ENCODE results near the gene OR8J1. TPM values are rescaled to one million over a fixed set of nuclear protein-coding genes. Genes with fewer than 3 reads are reported as not detected.

The OR8J1 gene, protein sequence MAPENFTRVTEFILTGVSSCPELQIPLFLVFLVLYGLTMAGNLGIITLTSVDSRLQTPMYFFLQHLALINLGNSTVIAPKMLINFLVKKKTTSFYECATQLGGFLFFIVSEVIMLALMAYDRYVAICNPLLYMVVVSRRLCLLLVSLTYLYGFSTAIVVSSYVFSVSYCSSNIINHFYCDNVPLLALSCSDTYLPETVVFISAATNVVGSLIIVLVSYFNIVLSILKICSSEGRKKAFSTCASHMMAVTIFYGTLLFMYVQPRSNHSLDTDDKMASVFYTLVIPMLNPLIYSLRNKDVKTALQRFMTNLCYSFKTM
- total RNA-seq (not detected), polyA plus RNA-seq (not detected), total RNA-seq (not detected)

DNA sequence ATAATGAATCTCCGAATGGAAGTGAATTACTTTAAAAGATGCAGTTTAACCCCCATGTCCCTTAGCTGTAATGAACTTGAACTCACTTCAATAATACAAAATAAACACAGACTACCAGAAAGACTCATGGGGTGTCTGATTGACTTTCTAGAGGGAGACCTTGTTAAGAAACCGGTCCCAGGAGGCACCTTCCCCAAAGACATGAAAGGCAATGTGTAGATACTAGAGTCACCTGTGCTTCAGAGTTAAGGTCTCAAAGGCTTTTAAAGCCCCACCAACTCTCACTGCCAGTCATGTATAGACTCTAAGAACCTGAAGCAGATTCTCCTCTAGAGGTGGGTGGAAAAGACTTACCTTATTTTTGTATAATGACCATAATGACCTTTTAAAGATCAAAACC lies at the start of gene OR8J1:
Gene OR8J1, plus strand, starts transcription at position 301 of the 400 bp plus-strand sequence. CDS start 5,956 bp downstream, outside the sequence.
- Mint-ChIP-seq H3K36me3 (no peaks in the 10 kb centered on the region), H3K27me3 (no peaks in the 10 kb centered on the region), H3K4me3 (no peak within 1 kb of the TSS), H3K9me3 (peaks cover 0 to 21% (median 4%) of the 10 kb centered on the region in 11 donors), H3K4me1 (no peaks in the 10 kb centered on the region), H3K27ac (no peak within 1 kb of the TSS)
- H3K27me3 ChIP-seq (ENCODE audit: control insufficient read depth in 2 of 2, insufficient read depth in 2 of 2, low read length in 2 of 2) = no peaks in the 10 kb centered on the region
- ChIA-PET POLR2A (no interaction called here), CTCF (no interaction called here)
- H3K27ac ChIP-seq (ENCODE audit: low read depth, low read length) = no peak within 1 kb of the TSS
- H3K4me3 ChIP-seq (ENCODE audit: low read length) = no peak within 1 kb of the TSS
- no peaks in the 10 kb centered on the region for H3K9me3 ChIP-seq (ENCODE audit: control insufficient read depth in 2 of 3, low read length in 3 of 3)
- DNase-seq (no peak), ATAC-seq (no peak)
- H3K36me3 ChIP-seq (ENCODE audit: control insufficient read depth in 2 of 3, insufficient read depth in 3 of 3, low read length in 3 of 3) = no peaks in the 10 kb centered on the region
- no peaks in the 10 kb centered on the region for H3K4me1 ChIP-seq (ENCODE audit: control insufficient read depth in 2 of 2, insufficient read depth in 2 of 2, low read length in 2 of 2)
- intact Hi-C loops (cut with micrococcal nuclease) = no loop called here

DNA sequence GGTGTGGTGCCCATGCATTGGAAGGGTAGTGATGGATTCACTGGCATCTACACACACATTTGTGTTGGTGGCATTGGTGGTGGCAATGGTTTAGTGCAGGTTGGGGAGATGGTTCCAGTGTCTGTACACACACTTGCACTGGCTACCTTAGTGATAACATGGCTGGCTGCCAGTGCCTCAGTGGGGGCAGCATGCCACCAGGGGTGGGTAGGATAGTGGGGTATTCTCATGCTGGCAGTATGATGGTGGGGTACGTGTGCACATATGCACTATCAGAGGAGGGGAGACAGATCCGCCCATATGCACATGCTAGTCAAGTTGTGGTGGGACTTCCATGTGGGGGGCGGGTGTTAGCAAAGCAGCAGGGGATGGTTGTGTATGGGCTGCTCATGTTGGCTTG lies 46.3 kb upstream of the OR8J1 start:
- CTCF ChIA-PET = no interaction called here
- POLR2A ChIA-PET = no interaction called here
- intact Hi-C loops (cut with micrococcal nuclease) = no loop called here

DNA sequence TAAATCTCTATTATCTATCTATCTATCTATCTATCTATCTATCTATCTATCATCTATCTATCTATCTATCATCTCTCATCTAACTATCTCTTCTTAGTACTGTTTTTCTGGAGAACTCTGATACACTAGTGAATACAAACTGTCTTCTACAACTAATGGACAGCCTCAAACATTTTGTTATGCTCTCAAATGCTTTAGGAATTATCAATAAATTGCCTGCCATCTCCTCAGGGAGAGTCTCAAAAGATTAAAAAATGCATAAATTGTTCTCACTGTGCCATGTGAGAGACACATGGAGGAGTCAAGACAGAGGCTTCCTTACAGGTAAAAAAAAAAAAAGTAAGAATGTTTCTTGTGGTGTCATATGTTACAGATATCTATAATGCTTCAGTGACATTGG lies 39.2 kb upstream of the OR8J1 start, which contains the start of gene OR8K3:
Gene OR8K3, plus strand, starts transcription at position 301 of the 400 bp plus-strand sequence. CDS start 3,163 bp downstream, outside the sequence.
- Histone ChIP-seq H3K9me3 (ENCODE audit: control insufficient read depth in 2 of 3, low read length in 3 of 3) (no peaks in the 10 kb centered on the region), H3K4me3 (ENCODE audit: low read length) (no peak within 1 kb of the TSS), H3K4me1 (ENCODE audit: control insufficient read depth in 2 of 2, insufficient read depth in 2 of 2, low read length in 2 of 2) (no peaks in the 10 kb centered on the region), H3K27me3 (ENCODE audit: control insufficient read depth in 2 of 2, insufficient read depth in 2 of 2, low read length in 2 of 2) (no peaks in the 10 kb centered on the region), H3K27ac (ENCODE audit: low read depth, low read length) (no peak within 1 kb of the TSS), H3K36me3 (ENCODE audit: control insufficient read depth in 2 of 3, insufficient read depth in 3 of 3, low read length in 3 of 3) (no peaks in the 10 kb centered on the region)
- ATAC-seq = no peak
- CTCF ChIA-PET = no interaction called here
- H3K4me3 Mint-ChIP-seq = no peak within 1 kb of the TSS
- DNase-seq = no peak
- H3K27me3 Mint-ChIP-seq = no peaks in the 10 kb centered on the region
- H3K4me1 Mint-ChIP-seq = no peaks in the 10 kb centered on the region
- no peaks in the 10 kb centered on the region for H3K36me3 Mint-ChIP-seq
- intact Hi-C loops (cut with micrococcal nuclease) = no loop called here
- H3K27ac Mint-ChIP-seq = no peak within 1 kb of the TSS
- H3K9me3 Mint-ChIP-seq = peaks cover 0 to 34% (median 6%) of the 10 kb centered on the region in 11 donors
- POLR2A ChIA-PET = no interaction called here

More for the DNA sequence above, 46.3 kb upstream of the OR8J1 start:
- no peaks in the 10 kb centered on the region for H3K4me1 Mint-ChIP-seq
- Histone ChIP-seq H3K27ac (ENCODE audit: low read depth, low read length) (no peak overlapping the region), H3K27me3 (ENCODE audit: control insufficient read depth in 2 of 2, insufficient read depth in 2 of 2, low read length in 2 of 2) (no peaks in the 10 kb centered on the region), H3K4me1 (ENCODE audit: control insufficient read depth in 2 of 2, insufficient read depth in 2 of 2, low read length in 2 of 2) (no peaks in the 10 kb centered on the region), H3K9me3 (ENCODE audit: control insufficient read depth in 2 of 3, low read length in 3 of 3) (no peaks in the 10 kb centered on the region), H3K36me3 (ENCODE audit: control insufficient read depth in 2 of 3, insufficient read depth in 3 of 3, low read length in 3 of 3) (no peaks in the 10 kb centered on the region), H3K4me3 (ENCODE audit: low read length) (no peak overlapping the region)
- DNase-seq (no peak), ATAC-seq (no peak)
- no peaks in the 10 kb centered on the region for H3K27me3 Mint-ChIP-seq
- H3K4me3 Mint-ChIP-seq = no peak overlapping the region
- H3K9me3 Mint-ChIP-seq = peaks cover 7 to 61% (median 26%) of the 10 kb centered on the region in 11 donors
- no peak overlapping the region for H3K27ac Mint-ChIP-seq
- peaks cover 0 to 4% (median 0%) of the 10 kb centered on the region in 5 donors for H3K36me3 Mint-ChIP-seq

DNA sequence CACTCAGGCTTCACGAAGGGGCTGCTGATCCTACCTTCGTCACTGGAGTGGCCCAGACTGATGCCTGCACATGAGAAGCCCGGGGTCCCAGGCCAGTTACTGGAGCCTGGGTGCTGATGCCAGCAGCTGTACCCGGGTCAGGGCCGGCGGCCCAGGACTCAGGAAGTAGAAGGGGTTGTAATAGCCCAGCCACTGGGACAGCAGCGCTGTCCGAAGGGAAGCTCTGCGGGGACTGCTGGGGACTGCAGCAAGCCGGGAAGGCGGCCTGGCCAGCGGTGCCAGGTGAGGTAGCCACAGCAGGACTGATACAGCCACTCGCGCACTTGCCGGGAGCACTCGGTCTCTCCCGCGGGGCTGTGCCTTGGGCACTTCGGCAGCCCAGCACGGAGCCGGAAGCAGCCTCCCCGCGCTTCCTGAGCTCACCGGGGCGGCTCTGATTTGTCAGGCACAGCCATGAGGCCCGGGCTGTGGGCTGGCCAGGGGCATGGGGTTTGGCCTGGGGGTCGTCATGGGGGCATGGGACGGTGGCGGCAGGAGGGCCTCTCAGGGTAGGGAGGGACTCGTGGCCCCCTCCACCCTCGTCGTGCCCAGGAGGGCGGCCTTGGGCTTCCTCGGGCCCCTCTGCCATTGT lies 22.1 kb upstream of the OR8J1 start:
- Histone ChIP-seq H3K27ac (ENCODE audit: low read depth, low read length) (no peak overlapping the region), H3K9me3 (ENCODE audit: control insufficient read depth in 2 of 3, low read length in 3 of 3) (peaks cover 0 to 5% (median 0%) of the 10 kb centered on the region in 3 experiments), H3K27me3 (ENCODE audit: control insufficient read depth in 2 of 2, insufficient read depth in 2 of 2, low read length in 2 of 2) (no peaks in the 10 kb centered on the region), H3K36me3 (ENCODE audit: control insufficient read depth in 2 of 3, insufficient read depth in 3 of 3, low read length in 3 of 3) (no peaks in the 10 kb centered on the region), H3K4me3 (ENCODE audit: low read length) (no peak overlapping the region), H3K4me1 (ENCODE audit: control insufficient read depth in 2 of 2, insufficient read depth in 2 of 2, low read length in 2 of 2) (no peaks in the 10 kb centered on the region)
- Mint-ChIP-seq H3K4me1 (no peaks in the 10 kb centered on the region), H3K27ac (no peak overlapping the region), H3K4me3 (no peak overlapping the region), H3K27me3 (no peaks in the 10 kb centered on the region), H3K9me3 (peaks cover 0 to 12% (median 5%) of the 10 kb centered on the region in 11 donors), H3K36me3 (no peaks in the 10 kb centered on the region)
- intact Hi-C loops (cut with micrococcal nuclease) = no loop called here
- DNase-seq = no peak
- ATAC-seq = no peak
- ChIA-PET POLR2A (no interaction called here), CTCF (no interaction called here)

DNA sequence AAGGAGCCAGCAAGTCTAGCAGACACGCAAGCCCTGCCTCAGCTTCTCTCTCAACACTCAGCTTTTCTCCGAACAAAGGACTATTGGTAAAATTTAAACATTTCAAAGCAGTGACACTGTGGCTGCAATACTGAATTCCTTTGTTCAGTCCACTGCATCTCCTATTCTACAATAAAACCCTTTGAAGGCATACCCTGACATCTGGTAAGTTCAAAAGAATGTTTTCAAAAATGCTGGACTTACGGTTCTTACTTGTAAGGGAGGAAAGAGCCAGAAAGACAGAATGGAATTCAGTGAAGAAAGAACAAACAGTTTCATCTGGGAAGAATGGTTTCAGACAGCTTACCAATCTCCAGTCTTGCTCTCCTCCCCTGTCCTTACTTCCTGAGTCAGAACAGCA lies 20.9 kb upstream of the OR8J1 start:
- Mint-ChIP-seq H3K9me3 (peaks cover 0 to 13% (median 5%) of the 10 kb centered on the region in 11 donors), H3K4me1 (no peaks in the 10 kb centered on the region), H3K4me3 (no peak overlapping the region), H3K27me3 (no peaks in the 10 kb centered on the region), H3K27ac (no peak overlapping the region), H3K36me3 (no peaks in the 10 kb centered on the region)
- no peak for ATAC-seq
- ChIA-PET CTCF (no interaction called here), POLR2A (no interaction called here)
- H3K27me3 ChIP-seq (ENCODE audit: control insufficient read depth in 2 of 2, insufficient read depth in 2 of 2, low read length in 2 of 2) = no peaks in the 10 kb centered on the region
- intact Hi-C loops (cut with micrococcal nuclease) = no loop called here
- no peak for DNase-seq
- H3K4me3 ChIP-seq (ENCODE audit: low read length) = no peak overlapping the region
- H3K9me3 ChIP-seq (ENCODE audit: control insufficient read depth in 2 of 3, low read length in 3 of 3) = peaks cover 0 to 10% (median 0%) of the 10 kb centered on the region in 3 experiments
- no peak overlapping the region for H3K27ac ChIP-seq (ENCODE audit: low read depth, low read length)
- H3K36me3 ChIP-seq (ENCODE audit: control insufficient read depth in 2 of 3, insufficient read depth in 3 of 3, low read length in 3 of 3) = no peaks in the 10 kb centered on the region
- no peaks in the 10 kb centered on the region for H3K4me1 ChIP-seq (ENCODE audit: control insufficient read depth in 2 of 2, insufficient read depth in 2 of 2, low read length in 2 of 2)

DNA sequence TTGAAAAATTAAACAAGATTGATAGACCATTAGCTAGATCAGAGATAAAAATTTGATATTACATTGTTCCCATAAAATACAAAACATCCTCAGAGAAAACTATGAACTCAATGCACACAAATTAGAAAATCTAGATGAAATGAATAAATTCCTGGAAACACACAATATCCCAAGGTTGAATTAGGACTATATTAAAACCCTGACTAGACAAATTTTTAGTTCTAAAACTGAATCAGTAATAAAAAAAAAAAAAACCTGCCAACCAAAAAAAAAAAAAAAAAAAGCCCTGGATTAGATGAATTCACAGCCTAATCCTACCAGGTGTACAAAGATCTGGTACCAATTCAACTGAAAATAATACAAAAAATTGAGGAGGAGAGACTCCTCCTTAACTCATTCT lies 13.8 kb upstream of the OR8J1 start:
- Mint-ChIP-seq H3K27me3 (no peaks in the 10 kb centered on the region), H3K36me3 (no peaks in the 10 kb centered on the region), H3K9me3 (peaks cover 4 to 32% (median 18%) of the 10 kb centered on the region in 11 donors), H3K27ac (no peak overlapping the region), H3K4me1 (no peaks in the 10 kb centered on the region), H3K4me3 (no peak overlapping the region)
- Histone ChIP-seq H3K27me3 (ENCODE audit: control insufficient read depth in 2 of 2, insufficient read depth in 2 of 2, low read length in 2 of 2) (no peaks in the 10 kb centered on the region), H3K27ac (ENCODE audit: low read depth, low read length) (no peak overlapping the region), H3K9me3 (ENCODE audit: control insufficient read depth in 2 of 3, low read length in 3 of 3) (peaks cover 0 to 10% (median 0%) of the 10 kb centered on the region in 3 experiments), H3K4me1 (ENCODE audit: control insufficient read depth in 2 of 2, insufficient read depth in 2 of 2, low read length in 2 of 2) (no peaks in the 10 kb centered on the region), H3K4me3 (ENCODE audit: low read length) (no peak overlapping the region), H3K36me3 (ENCODE audit: control insufficient read depth in 2 of 3, insufficient read depth in 3 of 3, low read length in 3 of 3) (no peaks in the 10 kb centered on the region)
- ATAC-seq (no peak), DNase-seq (no peak)
- intact Hi-C loops (cut with micrococcal nuclease) = no loop called here
- ChIA-PET POLR2A (no interaction called here), CTCF (no interaction called here)

DNA sequence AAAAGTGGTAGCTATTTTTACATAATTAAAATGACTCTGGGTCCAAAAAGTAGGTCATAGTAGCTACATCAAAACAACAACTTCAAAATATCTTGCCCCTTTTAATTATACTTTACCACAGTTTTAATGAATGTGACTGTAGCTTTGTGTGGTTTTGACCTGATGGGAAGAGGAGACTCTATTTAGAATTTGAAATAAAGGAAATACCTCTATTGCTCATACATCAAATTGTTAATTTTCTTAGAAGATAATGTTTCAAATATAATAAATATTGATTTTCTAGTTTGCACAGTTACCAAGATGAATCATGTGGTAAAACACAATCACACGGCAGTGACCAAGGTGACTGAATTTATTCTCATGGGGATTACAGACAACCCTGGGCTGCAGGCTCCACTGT lies 8.4 kb upstream of the OR8J1 start, which contains the start of gene OR8K1:
Gene OR8K1, plus strand, starts transcription at position 301 of the 400 bp plus-strand sequence. Its CDS starts 0 bp downstream, at position 301.
- no peaks in the 10 kb centered on the region for H3K9me3 ChIP-seq (ENCODE audit: control insufficient read depth in 2 of 3, low read length in 3 of 3)
- H3K27ac ChIP-seq (ENCODE audit: low read depth, low read length) = no peak within 1 kb of the TSS

More for the DNA sequence above, 8.4 kb upstream of the OR8J1 start, which contains the start of gene OR8K1:
- no peaks in the 10 kb centered on the region for H3K36me3 Mint-ChIP-seq
- H3K9me3 Mint-ChIP-seq = peaks cover 2 to 23% (median 9%) of the 10 kb centered on the region in 11 donors
- DNase-seq (no peak), ATAC-seq (no peak)
- Histone ChIP-seq H3K4me3 (ENCODE audit: low read length) (no peak within 1 kb of the TSS), H3K36me3 (ENCODE audit: control insufficient read depth in 2 of 3, insufficient read depth in 3 of 3, low read length in 3 of 3) (no peaks in the 10 kb centered on the region), H3K4me1 (ENCODE audit: control insufficient read depth in 2 of 2, insufficient read depth in 2 of 2, low read length in 2 of 2) (no peaks in the 10 kb centered on the region), H3K27me3 (ENCODE audit: control insufficient read depth in 2 of 2, insufficient read depth in 2 of 2, low read length in 2 of 2) (no peaks in the 10 kb centered on the region)
- no peaks in the 10 kb centered on the region for H3K27me3 Mint-ChIP-seq
- H3K27ac Mint-ChIP-seq = no peak within 1 kb of the TSS
- intact Hi-C loops (cut with micrococcal nuclease) = no loop called here
- H3K4me1 Mint-ChIP-seq = no peaks in the 10 kb centered on the region
- ChIA-PET POLR2A (no interaction called here), CTCF (no interaction called here)
- no peak within 1 kb of the TSS for H3K4me3 Mint-ChIP-seq
